ENCODE measurements around the gene HOXD4. TPM values are rescaled to one million over a fixed set of nuclear protein-coding genes. Genes with fewer than 3 reads are reported as not detected.

HOXD4 gene
- total and polyA plus RNA-seq, 11 donors = 0.10 to 0.96 (median 0.41) TPM; not detected in 2

- H3K36me3 ChIP-seq = no peaks in the 10 kb centered on the region
- no peaks in the 10 kb centered on the region for H3K9me3 ChIP-seq
- no peak for TF ChIP-seq POLR2A (IDR thresholded peaks at IDR 0.05)
- TF ChIP-seq, protein P1, sequence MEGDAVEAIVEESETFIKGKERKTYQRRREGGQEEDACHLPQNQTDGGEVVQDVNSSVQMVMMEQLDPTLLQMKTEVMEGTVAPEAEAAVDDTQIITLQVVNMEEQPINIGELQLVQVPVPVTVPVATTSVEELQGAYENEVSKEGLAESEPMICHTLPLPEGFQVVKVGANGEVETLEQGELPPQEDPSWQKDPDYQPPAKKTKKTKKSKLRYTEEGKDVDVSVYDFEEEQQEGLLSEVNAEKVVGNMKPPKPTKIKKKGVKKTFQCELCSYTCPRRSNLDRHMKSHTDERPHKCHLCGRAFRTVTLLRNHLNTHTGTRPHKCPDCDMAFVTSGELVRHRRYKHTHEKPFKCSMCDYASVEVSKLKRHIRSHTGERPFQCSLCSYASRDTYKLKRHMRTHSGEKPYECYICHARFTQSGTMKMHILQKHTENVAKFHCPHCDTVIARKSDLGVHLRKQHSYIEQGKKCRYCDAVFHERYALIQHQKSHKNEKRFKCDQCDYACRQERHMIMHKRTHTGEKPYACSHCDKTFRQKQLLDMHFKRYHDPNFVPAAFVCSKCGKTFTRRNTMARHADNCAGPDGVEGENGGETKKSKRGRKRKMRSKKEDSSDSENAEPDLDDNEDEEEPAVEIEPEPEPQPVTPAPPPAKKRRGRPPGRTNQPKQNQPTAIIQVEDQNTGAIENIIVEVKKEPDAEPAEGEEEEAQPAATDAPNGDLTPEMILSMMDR (IDR thresholded peaks at IDR 0.05) = no peak
- DNase-seq (no peak), ATAC-seq (no peak)
- peaks cover 0 to 20% (median 6%) of the 10 kb centered on the region in 12 donors for H3K4me1 ChIP-seq
- peaks cover 47 to 100% (median 93%) of the 10 kb centered on the region in 9 donors for H3K27me3 ChIP-seq
- H3K4me3 ChIP-seq = no peak overlapping the region
- intact Hi-C loops (cut with DNase I) = no loop called here
- no peak overlapping the region for H3K27ac ChIP-seq
- WGBS, 4 donors = 5 to 32% (median 19%) methylated on average over 47 to 52 of the region's 52 CpGs
Measured at GRCh38 chr2:176164611-176165369, 13.4 kb downstream of the HOXD4 start.

- H3K4me3 ChIP-seq = no peak overlapping the region
- no peaks in the 10 kb centered on the region for H3K9me3 ChIP-seq
- peaks cover 0 to 12% (median 1%) of the 10 kb centered on the region in 12 donors for H3K4me1 ChIP-seq
- no peak overlapping the region for H3K27ac ChIP-seq
- intact Hi-C loops (cut with DNase I) = no loop called here
- ATAC-seq (no peak), DNase-seq (no peak)
- no peaks in the 10 kb centered on the region for H3K36me3 ChIP-seq
- peaks cover 40 to 100% (median 93%) of the 10 kb centered on the region in 9 donors for H3K27me3 ChIP-seq
- TF ChIP-seq, protein P1 (IDR thresholded peaks at IDR 0.05) = no peak
- TF ChIP-seq POLR2A (IDR thresholded peaks at IDR 0.05) = no peak
- WGBS, 4 donors = 7 to 32% (median 24%) methylated on average over 26 of the region's 26 CpGs
Measured at GRCh38 chr2:176165370-176166050, 14.2 kb downstream of the HOXD4 start.

DNA sequence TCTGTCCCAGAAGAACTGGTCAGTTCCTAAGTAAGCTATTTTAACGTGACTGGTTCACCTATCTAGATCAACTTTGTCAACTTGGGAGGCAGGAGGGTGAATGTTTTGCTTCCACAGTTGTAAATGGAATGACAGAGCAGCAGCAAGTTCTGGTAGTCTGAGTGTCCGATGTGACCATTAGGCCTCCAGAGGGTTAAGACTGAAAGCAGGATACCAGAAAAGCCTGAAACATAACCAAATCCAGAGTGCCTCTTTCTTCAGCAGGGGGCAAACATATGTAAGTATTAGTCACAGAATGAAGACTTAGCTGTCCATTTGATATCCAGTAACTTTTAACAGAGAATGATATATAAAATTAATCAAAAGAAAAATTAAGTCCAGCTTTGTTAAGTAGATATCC lies 14.9 kb downstream of the HOXD4 start:
- intact Hi-C loops (cut with DNase I) = no loop called here
- 38 to 59% (median 46%) methylated on average over 2 of the region's 2 CpGs for WGBS, 4 donors
- Histone ChIP-seq H3K9me3 (no peaks in the 10 kb centered on the region), H3K27me3 (peaks cover 40 to 100% (median 93%) of the 10 kb centered on the region in 9 donors), H3K36me3 (no peaks in the 10 kb centered on the region), H3K4me3 (no peak overlapping the region), H3K27ac (no peak overlapping the region), H3K4me1 (peaks cover 0 to 10% (median under 1%) of the 10 kb centered on the region in 12 donors)
- DNase-seq = no peak
- TF ChIP-seq, protein P1 (IDR thresholded peaks at IDR 0.05) = no peak
- TF ChIP-seq POLR2A (IDR thresholded peaks at IDR 0.05) = no peak
- no peak for ATAC-seq

DNA sequence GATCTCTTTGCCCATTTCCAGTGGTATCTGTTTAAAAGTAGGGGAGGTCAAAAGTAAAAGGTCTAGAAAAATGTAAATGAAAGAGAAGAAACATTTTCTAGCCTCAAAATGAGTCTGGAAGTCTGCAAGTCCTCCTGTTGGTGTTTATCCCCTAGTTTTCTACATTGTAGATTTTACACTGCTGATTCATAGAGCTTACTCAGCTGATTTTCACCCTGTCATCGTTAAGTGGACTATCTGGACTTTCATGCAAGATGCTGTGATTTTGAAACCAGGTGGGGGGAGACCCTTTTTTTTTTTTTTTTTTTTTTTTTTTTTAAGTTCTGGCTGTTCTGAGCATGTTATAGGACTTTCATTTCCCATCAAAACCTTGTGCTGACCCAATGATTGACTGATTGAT lies 16.0 kb downstream of the HOXD4 start:
- no peak for DNase-seq
- ATAC-seq = no peak
- Histone ChIP-seq H3K36me3 (no peaks in the 10 kb centered on the region), H3K4me1 (peaks cover 0 to 20% (median 4%) of the 10 kb centered on the region in 12 donors), H3K27me3 (peaks cover 41 to 100% (median 93%) of the 10 kb centered on the region in 9 donors), H3K4me3 (no peak overlapping the region), H3K27ac (no peak overlapping the region), H3K9me3 (no peaks in the 10 kb centered on the region)
- WGBS, 4 donors = 67 to 73% (median 70%) methylated on average over 1 of the region's 1 CpG
- TF ChIP-seq, protein P1 (IDR thresholded peaks at IDR 0.05) = no peak
- no peak for TF ChIP-seq POLR2A (IDR thresholded peaks at IDR 0.05)
- intact Hi-C loops (cut with DNase I) = no loop called here

All from heart left ventricle (tissue), 16 donors.